CD1c-positive myeloid dendritic cell (primary cell): Measurements from ENCODE around the gene SLC6A13.
"Not testable (repeated sequence)": the region's sequence is repeated elsewhere in the genome, so short reads cannot be mapped to it uniquely, and the experiment has no call there.

Experiments
- DNase-seq: peaks from one replicate; pipeline ENCODE4 v3.0.0-alpha.2; 2016; ENCODE audit errors: extremely low spot score

SLC6A13 gene

GRCh38 chr12:262817-263216 is at the start of gene SLC6A13:
Gene SLC6A13 (minus strand): TSS chr12:262836. CDS start chr12:260052, 2,784 bp downstream.
- DNase-seq: no peak

GRCh38 chr12:308511-308910 is 45.9 kb upstream of the SLC6A13 start:
- DNase-seq: no peak

- no peak for DNase-seq
Measured at GRCh38 chr12:307406-307805, 44.8 kb upstream of the SLC6A13 start.

- no peak for DNase-seq
Measured at GRCh38 chr12:304805-305204, 42.2 kb upstream of the SLC6A13 start.

GRCh38 chr12:302766-303165 is 40.1 kb upstream of the SLC6A13 start:
- DNase-seq: not testable (repeated sequence)

- DNase-seq: not testable (repeated sequence)
Measured at GRCh38 chr12:300166-300565, 37.5 kb upstream of the SLC6A13 start.

- not testable (repeated sequence) for DNase-seq
Measured at GRCh38 chr12:299511-299910, 36.9 kb upstream of the SLC6A13 start.

- not testable (repeated sequence) for DNase-seq
Measured at GRCh38 chr12:298059-298458, 35.4 kb upstream of the SLC6A13 start.

- no peak for DNase-seq
Measured at GRCh38 chr12:295132-295531, 32.5 kb upstream of the SLC6A13 start.

GRCh38 chr12:293199-293598 is 30.6 kb upstream of the SLC6A13 start:
- DNase-seq: no peak

- no peak for DNase-seq
Measured at GRCh38 chr12:292186-292585, 29.6 kb upstream of the SLC6A13 start.

- DNase-seq: no peak
Measured at GRCh38 chr12:291153-291723, 28.6 kb upstream of the SLC6A13 start.

GRCh38 chr12:288687-289086 is 26.1 kb upstream of the SLC6A13 start:
- no peak for DNase-seq

GRCh38 chr12:286531-287300 is 24.1 kb upstream of the SLC6A13 start:
- DNase-seq: no peak

GRCh38 chr12:278046-278445 is 15.4 kb upstream of the SLC6A13 start:
- no peak for DNase-seq

GRCh38 chr12:275812-276211 is 13.2 kb upstream of the SLC6A13 start:
- DNase-seq: no peak

GRCh38 chr12:273382-273781 is 10.7 kb upstream of the SLC6A13 start:
- peak; percentile 10 for DNase-seq

- no peak for DNase-seq
Measured at GRCh38 chr12:272942-273341, 10.3 kb upstream of the SLC6A13 start.

GRCh38 chr12:271161-271560 is 8.5 kb upstream of the SLC6A13 start:
- DNase-seq: no peak

GRCh38 chr12:269191-269590 is 6.6 kb upstream of the SLC6A13 start:
- DNase-seq: no peak

- DNase-seq: no peak
Measured at GRCh38 chr12:268483-268840, 5.8 kb upstream of the SLC6A13 start.

- DNase-seq: no peak
Measured at GRCh38 chr12:267581-268482, 5.2 kb upstream of the SLC6A13 start.

- no peak for DNase-seq
Measured at GRCh38 chr12:265096-265495, 2.5 kb upstream of the SLC6A13 start.
